HG03520 (cell line): ENCODE measurements around the gene B4GALT5.
A peak's percentile ranks its signal among the peaks of the same experiment; 100 is the strongest.
"Not testable (repeated sequence)": the region's sequence is repeated elsewhere in the genome, so short reads cannot be mapped to it uniquely, and the experiment has no call there.

Experiments
- ATAC-seq: cut with Tn5 transposase; IDR thresholded peaks from one replicate; pipeline ENCODE4 v1.9.1; 2021; ENCODE audit warnings: mild to moderate bottlenecking, moderate library complexity; ENCODE audit not compliant: unreplicated experiment

Gene B4GALT5

GRCh38 chr20:49737260-49737659 lies 23.6 kb upstream of the B4GALT5 start:
- ATAC-seq: no peak

GRCh38 chr20:49729780-49730179 lies 16.1 kb upstream of the B4GALT5 start:
- no peak for ATAC-seq

GRCh38 chr20:49727894-49728885 lies 14.5 kb upstream of the B4GALT5 start:
- ATAC-seq: no peak

GRCh38 chr20:49727478-49727877 lies 13.8 kb upstream of the B4GALT5 start:
- no peak for ATAC-seq

GRCh38 chr20:49725694-49726093 lies 12.0 kb upstream of the B4GALT5 start:
- no peak for ATAC-seq

- not testable (repeated sequence) for ATAC-seq
Observed at GRCh38 chr20:49725224-49725606, 11.5 kb upstream of the B4GALT5 start.

GRCh38 chr20:49724408-49725223 lies 10.9 kb upstream of the B4GALT5 start:
- no peak for ATAC-seq

- ATAC-seq: not testable (repeated sequence)
Observed at GRCh38 chr20:49723758-49724157, 10.1 kb upstream of the B4GALT5 start.

GRCh38 chr20:49721326-49721725 lies 7.6 kb upstream of the B4GALT5 start:
- not testable (repeated sequence) for ATAC-seq

- ATAC-seq: no peak
Observed at GRCh38 chr20:49715466-49715865, 1.8 kb upstream of the B4GALT5 start.

GRCh38 chr20:49712996-49713752 lies 504 bp downstream of the B4GALT5 start:
- ATAC-seq: peak; percentile 29

GRCh38 chr20:49712646-49712995 lies 1.1 kb downstream of the B4GALT5 start:
- no peak for ATAC-seq

- ATAC-seq: no peak
Observed at GRCh38 chr20:49712118-49712517, 1.6 kb downstream of the B4GALT5 start.

- no peak for ATAC-seq
Observed at GRCh38 chr20:49711667-49711987, 2.1 kb downstream of the B4GALT5 start.

GRCh38 chr20:49710971-49711666 lies 2.6 kb downstream of the B4GALT5 start:
- ATAC-seq: no peak

- ATAC-seq: no peak
Observed at GRCh38 chr20:49707118-49707517, 6.6 kb downstream of the B4GALT5 start.

- no peak for ATAC-seq
Observed at GRCh38 chr20:49706630-49707091, 7.0 kb downstream of the B4GALT5 start.

GRCh38 chr20:49705893-49706292 lies 7.8 kb downstream of the B4GALT5 start:
- ATAC-seq: not testable (repeated sequence)

GRCh38 chr20:49705358-49705757 lies 8.3 kb downstream of the B4GALT5 start:
- ATAC-seq: no peak

GRCh38 chr20:49704932-49705336 lies 8.7 kb downstream of the B4GALT5 start:
- no peak for ATAC-seq
